ENCODE measurements around the gene CCDC43.
"Not testable (repeated sequence)": the region's sequence is repeated elsewhere in the genome, so short reads cannot be mapped to it uniquely, and the experiment has no call there.

The CCDC43 gene

DNA sequence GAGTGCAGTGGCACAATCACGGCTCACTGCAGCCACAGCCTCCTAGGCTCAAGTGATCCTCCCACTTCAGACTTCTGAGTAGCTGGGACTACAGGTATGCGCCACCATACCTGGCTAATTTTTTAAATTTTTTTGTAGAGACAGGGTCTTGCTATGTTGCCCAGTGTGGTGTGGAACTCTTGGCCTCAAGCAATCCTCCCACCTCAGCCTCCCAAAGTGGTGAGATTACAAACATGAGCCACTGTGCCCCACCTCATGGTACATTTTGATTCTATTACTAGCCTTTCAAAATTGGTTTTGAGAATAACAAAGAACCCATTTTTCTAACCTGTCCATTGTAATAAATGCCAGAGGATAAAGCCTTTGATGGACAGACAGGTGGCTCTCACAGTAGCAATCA is 1.4 kb downstream of the CCDC43 start:
- Histone ChIP-seq H3K9me3 (ENCODE audit: control insufficient read depth, insufficient read depth, low read length) (no peaks in the 10 kb centered on the region), H4K20me1 (ENCODE audit: control insufficient read depth, insufficient read depth, low read depth, low read length) (no peaks in the 10 kb centered on the region), H3K9me2 (replicated peaks; ENCODE audit: control insufficient read depth, low read length) (no peaks in the 10 kb centered on the region), H3K27ac (ENCODE audit: low read depth, low read length) (no peak overlapping the region), H3K4me3 (ENCODE audit: low read length) (peak overlapping the region; percentile 91), H3F3A (ENCODE audit: control insufficient read depth, insufficient read depth) (peaks cover 2% of the 10 kb centered on the region; the same call in 1 of the 2 replicates), H3K4me2 (ENCODE audit: low read length) (peak overlapping the region; percentile 96), H3K79me2 (ENCODE audit: control insufficient read depth, low read length) (peaks cover 46% of the 10 kb centered on the region), H3K27me3 (ENCODE audit: control insufficient read depth, low read length) (no peaks in the 10 kb centered on the region), H3K4me1 (ENCODE audit: control insufficient read depth, low read length) (peaks cover 23% of the 10 kb centered on the region), H3K36me3 (ENCODE audit: control insufficient read depth, low read length) (peaks cover 12% of the 10 kb centered on the region)
- no peak for TF ChIP-seq EZH2phosphoT487 (IDR thresholded peaks at IDR 0.05; ENCODE audit: borderline replicate concordance, low read length)
- TF ChIP-seq CTCF (IDR thresholded peaks at IDR 0.05; ENCODE audit: low read depth, low read length, poor library complexity, severe bottlenecking), result no peak

DNA sequence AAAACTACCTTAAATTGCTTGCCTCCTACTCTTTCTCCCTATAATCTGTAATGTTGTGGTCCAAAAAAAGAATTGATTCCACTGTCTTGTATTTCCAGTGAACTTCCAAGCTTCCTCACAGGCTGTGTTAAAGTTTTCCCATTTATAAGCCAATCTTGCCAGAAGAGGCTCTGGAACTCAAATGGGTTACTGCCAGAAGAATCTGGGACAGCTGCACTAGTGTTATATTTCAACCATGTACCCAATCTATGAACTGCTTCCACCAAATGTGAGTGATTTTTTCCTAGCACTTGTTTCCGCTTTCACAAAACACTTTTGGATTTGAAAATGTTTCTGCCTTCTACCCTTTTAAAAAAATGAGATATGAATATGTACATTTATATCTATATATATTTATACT is 1.8 kb downstream of the CCDC43 start:
- Histone ChIP-seq H3K27me3 (ENCODE audit: control insufficient read depth, low read length) (no peaks in the 10 kb centered on the region), H3K9me2 (replicated peaks; ENCODE audit: control insufficient read depth, low read length) (no peaks in the 10 kb centered on the region), H3F3A (ENCODE audit: control insufficient read depth, insufficient read depth) (peaks cover 2% of the 10 kb centered on the region; the same call in 1 of the 2 replicates), H3K36me3 (ENCODE audit: control insufficient read depth, low read length) (peaks cover 16% of the 10 kb centered on the region), H3K4me1 (ENCODE audit: control insufficient read depth, low read length) (peaks cover 25% of the 10 kb centered on the region), H3K79me2 (ENCODE audit: control insufficient read depth, low read length) (peaks cover 46% of the 10 kb centered on the region), H3K27ac (ENCODE audit: low read depth, low read length) (no peak overlapping the region), H3K9me3 (ENCODE audit: control insufficient read depth, insufficient read depth, low read length) (no peaks in the 10 kb centered on the region), H3K4me2 (ENCODE audit: low read length) (no peak overlapping the region), H4K20me1 (ENCODE audit: control insufficient read depth, insufficient read depth, low read depth, low read length) (no peaks in the 10 kb centered on the region), H3K4me3 (ENCODE audit: low read length) (no peak overlapping the region)
- TF ChIP-seq EZH2phosphoT487 (IDR thresholded peaks at IDR 0.05; ENCODE audit: borderline replicate concordance, low read length) (no peak), CTCF (IDR thresholded peaks at IDR 0.05; ENCODE audit: low read depth, low read length, poor library complexity, severe bottlenecking) (no peak)

DNA sequence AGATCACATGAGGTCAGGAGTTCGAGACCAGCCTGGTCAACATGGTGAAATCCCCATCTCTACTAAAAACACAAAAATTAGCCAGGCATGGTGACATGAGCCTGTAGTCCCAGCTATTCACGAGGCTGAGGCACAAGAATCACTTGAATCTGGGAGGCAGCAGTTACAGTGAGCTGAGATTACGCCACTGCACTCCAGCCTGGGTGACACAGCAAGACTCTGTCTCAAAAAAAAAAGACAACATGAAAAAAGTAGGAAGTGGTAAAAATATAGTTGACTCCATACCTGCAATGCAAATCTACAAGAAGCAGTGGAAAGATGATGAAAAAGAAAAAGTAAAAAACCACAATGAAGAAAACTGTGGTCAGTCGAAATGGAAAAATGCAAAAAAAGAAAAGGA is 6.3 kb downstream of the CCDC43 start:
- peaks cover 12% of the 10 kb centered on the region for H3K4me1 ChIP-seq (ENCODE audit: control insufficient read depth, low read length)
- H3K27ac ChIP-seq (ENCODE audit: low read depth, low read length); H3K4me3 ChIP-seq (ENCODE audit: low read length); H3K9me2 ChIP-seq (replicated peaks; ENCODE audit: control insufficient read depth, low read length); H3K4me2 ChIP-seq (ENCODE audit: low read length); H4K20me1 ChIP-seq (ENCODE audit: control insufficient read depth, insufficient read depth, low read depth, low read length); H3K27me3 ChIP-seq (ENCODE audit: control insufficient read depth, low read length); H3F3A ChIP-seq (ENCODE audit: control insufficient read depth, insufficient read depth); H3K9me3 ChIP-seq (ENCODE audit: control insufficient read depth, insufficient read depth, low read length): not testable (repeated sequence)
- peaks cover 26% of the 10 kb centered on the region for H3K79me2 ChIP-seq (ENCODE audit: control insufficient read depth, low read length)
- peaks cover 42% of the 10 kb centered on the region for H3K36me3 ChIP-seq (ENCODE audit: control insufficient read depth, low read length)

DNA sequence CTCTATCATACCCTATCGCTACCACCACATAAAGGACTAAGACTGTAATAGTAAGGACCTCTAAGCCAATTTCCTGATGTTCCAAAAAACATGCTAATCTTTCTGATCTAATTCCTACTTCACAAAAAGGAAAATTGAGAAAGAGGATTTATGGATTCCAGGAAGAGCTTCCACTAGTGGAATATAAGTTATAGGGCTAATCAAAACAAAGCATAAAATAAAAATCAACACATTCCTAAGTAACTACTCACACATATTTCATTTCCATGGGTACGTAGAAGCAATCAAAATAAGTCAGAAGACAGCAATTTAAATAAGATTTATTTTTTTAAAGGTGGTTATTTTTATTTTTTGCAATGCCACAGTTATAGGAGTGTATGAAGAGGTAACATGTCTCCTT is 12.4 kb downstream of the CCDC43 start:
- Histone ChIP-seq H3F3A (ENCODE audit: control insufficient read depth, insufficient read depth) (peaks cover 10% of the 10 kb centered on the region; the same call in 1 of the 2 replicates), H4K20me1 (ENCODE audit: control insufficient read depth, insufficient read depth, low read depth, low read length) (no peaks in the 10 kb centered on the region), H3K4me3 (ENCODE audit: low read length) (no peak overlapping the region), H3K36me3 (ENCODE audit: control insufficient read depth, low read length) (peaks cover 28% of the 10 kb centered on the region), H3K9me2 (replicated peaks; ENCODE audit: control insufficient read depth, low read length) (no peaks in the 10 kb centered on the region), H3K4me1 (ENCODE audit: control insufficient read depth, low read length) (no peaks in the 10 kb centered on the region), H3K79me2 (ENCODE audit: control insufficient read depth, low read length) (no peaks in the 10 kb centered on the region), H3K4me2 (ENCODE audit: low read length) (no peak overlapping the region), H3K27me3 (ENCODE audit: control insufficient read depth, low read length) (no peaks in the 10 kb centered on the region), H3K9me3 (ENCODE audit: control insufficient read depth, insufficient read depth, low read length) (no peaks in the 10 kb centered on the region), H3K27ac (ENCODE audit: low read depth, low read length) (no peak overlapping the region)
- TF ChIP-seq EZH2phosphoT487 (IDR thresholded peaks at IDR 0.05; ENCODE audit: borderline replicate concordance, low read length) (no peak), CTCF (IDR thresholded peaks at IDR 0.05; ENCODE audit: low read depth, low read length, poor library complexity, severe bottlenecking) (no peak)

Measured in DOHH2 (cell line).